Endothelial cell of hepatic sinusoid (primary cell): Measurements from ENCODE around the gene NEURL1B.

ENCODE experiments used
- in situ Hi-C: cut with HindIII; loops from 2 replicates; pipeline ENCODE4 v1.10.0; 2017; ENCODE audit warnings: low sequenced_read_pairs

Gene NEURL1B

DNA sequence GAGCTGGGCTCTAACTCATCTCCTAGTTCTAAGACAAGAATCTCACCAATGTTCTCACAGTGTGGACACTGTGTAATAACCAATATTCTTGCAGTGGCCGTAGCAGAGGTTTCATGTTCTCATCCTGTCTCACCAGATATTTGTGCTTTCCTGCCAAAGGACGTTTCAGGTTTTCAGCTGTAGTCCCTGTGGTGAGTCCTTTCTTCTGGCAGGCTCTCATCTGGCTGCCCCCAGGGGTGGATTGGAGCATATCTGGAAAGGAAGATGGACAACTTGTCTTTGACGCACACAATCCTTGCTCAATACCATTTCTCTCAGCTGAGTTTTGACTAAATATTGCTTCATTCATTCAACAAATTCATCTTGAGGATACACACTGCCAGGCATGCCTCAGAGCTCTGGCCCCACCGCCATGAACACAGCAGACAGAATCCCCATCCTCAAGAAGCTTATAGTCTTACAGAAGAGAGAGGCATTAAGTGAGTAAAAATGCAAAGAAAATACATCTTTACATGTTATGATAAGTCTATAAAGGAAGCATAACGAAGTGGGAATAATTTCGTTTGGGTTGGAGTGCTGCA lies 33.8 kb upstream of the NEURL1B start:
- in situ Hi-C loops, result no loop called here

DNA sequence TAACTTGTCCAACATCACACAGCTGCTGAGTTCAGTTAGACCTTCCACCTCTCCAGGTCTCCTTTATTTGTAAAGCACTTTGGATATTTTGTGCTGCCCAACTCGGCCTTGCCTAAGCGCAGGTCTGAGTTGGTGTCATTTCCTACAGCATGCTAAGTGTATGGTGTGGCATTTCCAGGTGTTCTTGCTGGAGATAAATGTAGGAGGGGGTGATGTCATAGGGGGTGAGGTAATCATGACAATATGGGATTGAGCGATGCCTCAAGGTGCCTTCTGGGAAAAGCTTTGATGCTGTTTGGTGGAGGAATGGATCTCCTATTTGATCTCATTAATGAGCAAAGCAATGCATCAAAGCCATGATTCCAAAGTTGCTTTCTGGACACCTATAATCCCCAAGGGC lies 32.3 kb upstream of the NEURL1B start:
- in situ Hi-C loops, result no loop called here

DNA sequence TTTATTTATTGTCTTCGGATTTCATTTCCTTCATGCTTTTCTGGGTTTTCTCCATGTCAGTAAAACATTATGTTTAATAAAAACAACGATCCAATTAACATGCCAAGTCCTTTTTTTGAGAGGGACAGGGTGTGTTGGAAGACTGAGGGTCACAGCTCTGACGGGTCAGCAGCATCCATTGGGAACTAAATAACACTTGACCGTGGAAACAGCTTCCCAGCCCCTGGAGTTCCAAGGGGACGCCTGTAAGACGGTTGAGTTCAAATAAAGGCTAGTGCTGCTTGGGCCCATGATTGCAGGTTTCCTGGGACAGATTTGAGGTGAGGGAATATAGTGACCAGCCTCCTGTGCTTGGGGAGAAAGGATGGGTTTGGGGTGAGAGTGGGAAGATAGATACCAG lies 30.4 kb upstream of the NEURL1B start:
- in situ Hi-C loops, result loop anchor here (5.0 kb wide), 1 partner anchor 68 kb away; no protein-coding TSS in a partner anchor

DNA sequence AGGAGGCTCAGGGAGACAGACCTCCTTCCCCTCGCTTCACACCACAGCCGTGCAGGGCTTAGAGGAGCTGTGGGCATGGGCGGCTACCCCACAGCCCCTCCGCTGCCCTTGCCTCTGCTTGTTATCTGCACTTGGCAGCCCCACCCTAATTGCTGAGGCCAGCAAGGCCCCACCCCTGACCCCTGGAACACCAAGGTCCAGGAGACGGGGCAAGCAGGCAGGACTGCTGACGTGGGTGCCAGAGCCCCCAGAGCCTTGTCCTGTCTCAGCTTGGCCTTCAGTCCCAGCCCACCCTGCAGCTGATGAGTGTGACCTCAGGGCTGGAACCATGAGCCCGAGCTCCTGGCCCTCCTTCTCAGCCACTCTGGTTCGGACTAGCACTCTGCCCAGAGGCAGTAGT lies 29.1 kb upstream of the NEURL1B start:
- in situ Hi-C loops, result loop anchor here (5.0 kb wide), 1 partner anchor 70 kb away; no protein-coding TSS in a partner anchor

DNA sequence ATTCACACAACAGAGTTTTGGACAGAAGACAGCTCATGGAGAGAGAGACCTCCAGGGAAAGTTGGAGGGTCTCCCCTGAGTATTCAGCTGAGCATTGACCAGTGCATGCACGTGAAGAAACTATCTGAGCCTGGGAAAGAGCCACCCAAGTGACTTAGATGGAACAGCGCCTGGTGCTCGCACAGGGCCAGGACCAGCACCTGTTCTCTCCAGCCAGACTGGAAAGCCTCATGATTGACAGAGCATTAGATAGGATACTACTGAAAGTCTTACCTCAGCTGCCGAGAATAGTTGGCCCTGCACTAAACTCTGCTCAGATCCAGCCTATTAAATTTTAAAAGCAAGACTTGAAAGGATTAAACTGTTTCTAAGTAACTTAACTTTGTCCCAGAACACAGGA lies 28.3 kb upstream of the NEURL1B start:
- in situ Hi-C loops, result loop anchor here (5.0 kb wide), 1 partner anchor 70 kb away; no protein-coding TSS in a partner anchor

DNA sequence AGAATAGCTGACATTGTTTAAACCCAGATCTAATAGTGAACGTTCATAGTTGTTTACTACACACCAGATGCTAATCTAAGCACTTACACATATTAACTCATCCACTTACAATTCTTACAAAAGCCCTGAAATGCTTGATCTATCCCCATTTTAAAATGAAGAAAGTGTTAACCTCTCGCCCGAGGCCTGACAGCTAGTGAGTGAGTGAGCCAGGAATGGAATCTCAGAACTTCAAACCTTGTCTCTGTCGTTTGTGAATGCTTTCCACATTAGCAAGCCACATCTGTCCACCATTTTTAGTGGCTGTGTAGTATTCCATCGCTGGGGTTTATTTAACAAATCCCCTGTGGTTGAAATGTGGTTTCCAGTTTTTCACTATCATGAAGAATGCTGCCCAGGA lies 24.9 kb upstream of the NEURL1B start:
- in situ Hi-C loops, result no loop called here

DNA sequence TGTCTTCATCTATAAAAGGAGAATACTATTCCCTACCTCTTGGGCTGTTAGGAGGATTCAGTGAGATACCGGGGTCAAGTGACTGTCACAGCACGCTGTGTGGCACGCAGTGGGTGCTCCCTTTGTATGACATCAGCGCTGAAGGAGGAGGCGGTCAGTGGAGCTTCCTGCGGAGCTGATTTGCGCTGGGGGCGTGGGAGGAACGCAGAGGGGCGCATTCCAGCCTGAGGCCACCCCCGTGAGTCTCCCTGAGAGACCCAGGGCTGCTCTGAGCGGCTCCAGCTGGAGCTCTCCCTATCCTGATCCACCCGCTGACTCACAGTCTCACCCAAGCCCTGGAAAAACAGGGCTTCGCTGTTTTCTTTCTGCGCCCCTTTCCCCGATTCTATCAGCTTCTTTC lies 24.3 kb upstream of the NEURL1B start:
- in situ Hi-C loops, result no loop called here

DNA sequence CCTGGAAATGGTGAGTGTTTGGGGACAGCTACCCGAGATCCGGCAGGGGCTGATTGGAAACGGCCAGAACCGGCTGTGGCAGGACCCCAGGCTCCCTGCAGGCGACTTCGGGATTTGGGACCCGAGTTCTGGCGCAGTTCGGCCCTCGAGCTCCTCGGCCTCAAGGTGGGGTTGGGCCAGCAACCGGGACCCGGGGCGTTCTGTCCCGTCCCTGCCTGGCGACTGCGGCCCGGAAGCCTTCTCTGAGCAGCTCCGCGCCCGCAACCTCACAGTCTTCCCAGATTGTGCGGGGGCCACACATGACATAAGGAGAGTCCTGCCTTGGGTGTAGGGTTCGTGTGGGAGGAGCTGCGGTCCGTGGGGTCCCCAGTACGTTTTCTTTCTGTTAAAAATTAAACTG lies 23.2 kb upstream of the NEURL1B start:
- in situ Hi-C loops, result no loop called here

DNA sequence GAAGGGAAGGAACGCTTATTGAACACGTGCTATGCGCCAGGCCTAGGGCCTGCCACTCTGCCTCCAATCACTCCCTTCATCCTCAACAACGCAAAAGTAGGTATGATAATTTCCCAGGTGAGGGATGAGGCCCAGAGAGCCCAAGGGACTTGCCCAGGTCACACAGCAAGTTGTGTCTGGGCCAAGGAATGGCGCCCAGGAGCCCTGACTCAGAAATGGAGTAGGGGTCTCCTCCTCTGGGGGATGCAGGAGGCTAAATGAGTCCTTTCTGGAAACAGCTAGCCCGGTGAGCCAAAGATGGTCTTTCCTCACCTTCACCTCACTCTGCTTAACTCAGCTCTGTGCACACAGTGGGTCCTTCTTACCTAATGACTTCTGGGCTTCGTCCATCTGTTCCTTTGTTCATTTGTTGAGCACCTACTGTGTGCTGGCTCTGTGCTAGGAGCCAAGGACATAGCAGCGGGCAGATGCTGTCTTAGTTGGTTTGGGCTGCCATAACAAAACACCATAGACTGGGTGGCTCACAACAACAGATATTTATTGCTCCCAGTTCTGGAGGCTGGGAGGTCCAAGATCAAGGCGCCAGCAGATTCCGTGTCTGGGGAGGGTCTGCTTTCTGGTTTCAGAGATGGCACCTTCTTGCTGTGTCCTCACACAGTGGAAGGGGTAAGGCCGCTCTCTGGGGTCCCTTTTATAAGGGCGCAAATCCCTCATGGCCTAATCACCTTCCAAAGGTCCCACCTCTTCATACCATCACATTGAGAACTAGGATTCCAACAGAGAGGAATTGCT lies 22.3 kb upstream of the NEURL1B start:
- in situ Hi-C loops, result no loop called here

DNA sequence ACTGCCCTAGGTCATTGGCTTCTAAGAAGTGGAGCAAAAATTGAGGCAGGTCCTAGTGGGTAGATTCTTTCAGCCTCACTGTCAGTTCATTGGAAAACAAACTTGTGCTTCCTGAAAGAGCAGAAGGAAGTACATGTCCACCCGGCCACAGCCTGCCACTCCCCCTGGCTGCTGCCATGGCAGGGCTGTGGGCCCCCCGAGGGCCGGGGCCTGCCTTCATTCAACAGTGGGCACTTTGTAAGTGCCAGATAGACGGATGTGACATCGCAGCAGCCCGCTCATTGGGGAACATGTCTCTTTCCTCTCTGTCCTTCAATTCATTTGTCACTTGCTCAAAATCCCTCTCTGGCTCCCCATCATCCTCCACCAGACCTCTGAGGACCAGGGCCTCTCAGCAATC lies 20.6 kb upstream of the NEURL1B start:
- in situ Hi-C loops, result no loop called here

DNA sequence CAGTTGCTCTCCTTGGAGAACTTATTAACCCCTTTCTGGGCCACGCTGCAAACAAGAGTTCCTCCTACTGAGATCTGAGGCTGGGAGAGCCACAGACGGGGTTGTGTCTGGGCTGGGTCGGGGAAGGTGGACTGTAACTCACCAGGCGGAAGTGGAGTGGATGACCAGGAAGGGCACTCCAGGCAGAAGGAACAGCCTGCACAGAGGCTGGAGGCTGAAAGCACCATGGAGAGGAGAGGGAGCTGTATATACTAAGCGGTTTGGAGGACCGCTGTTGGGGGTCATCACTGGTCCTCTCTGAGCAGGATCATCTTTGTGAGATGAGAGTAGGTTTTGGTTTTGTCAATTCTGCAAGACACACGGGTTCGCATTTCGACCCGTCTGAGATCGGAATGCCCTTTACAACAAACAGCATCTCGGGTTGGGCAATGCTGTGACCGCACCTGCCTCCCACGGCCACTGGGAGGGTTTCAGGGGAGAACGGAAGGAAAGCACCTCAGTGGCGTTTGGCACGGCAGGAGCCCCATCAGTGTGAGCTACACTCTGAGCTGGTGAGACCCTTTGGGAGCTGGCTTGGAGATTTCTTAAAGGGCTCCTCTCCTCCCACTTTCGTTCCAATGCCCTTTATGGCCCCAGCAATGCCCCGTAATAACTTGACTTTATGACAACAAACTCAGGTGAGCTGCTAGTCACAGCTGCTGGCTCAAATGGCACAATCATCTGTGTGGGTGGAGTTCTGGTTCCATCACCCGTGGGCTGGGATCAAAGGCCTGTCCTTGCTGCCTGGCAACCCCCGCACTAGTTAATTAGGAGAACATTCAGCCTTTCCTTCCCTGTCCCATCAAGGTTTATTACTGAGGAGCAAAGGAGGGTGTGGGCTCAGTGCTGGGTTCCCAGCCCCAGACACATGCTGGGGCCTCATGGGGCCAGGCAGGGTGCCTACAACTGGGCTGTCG lies 18.7 kb upstream of the NEURL1B start:
- in situ Hi-C loops, result no loop called here

DNA sequence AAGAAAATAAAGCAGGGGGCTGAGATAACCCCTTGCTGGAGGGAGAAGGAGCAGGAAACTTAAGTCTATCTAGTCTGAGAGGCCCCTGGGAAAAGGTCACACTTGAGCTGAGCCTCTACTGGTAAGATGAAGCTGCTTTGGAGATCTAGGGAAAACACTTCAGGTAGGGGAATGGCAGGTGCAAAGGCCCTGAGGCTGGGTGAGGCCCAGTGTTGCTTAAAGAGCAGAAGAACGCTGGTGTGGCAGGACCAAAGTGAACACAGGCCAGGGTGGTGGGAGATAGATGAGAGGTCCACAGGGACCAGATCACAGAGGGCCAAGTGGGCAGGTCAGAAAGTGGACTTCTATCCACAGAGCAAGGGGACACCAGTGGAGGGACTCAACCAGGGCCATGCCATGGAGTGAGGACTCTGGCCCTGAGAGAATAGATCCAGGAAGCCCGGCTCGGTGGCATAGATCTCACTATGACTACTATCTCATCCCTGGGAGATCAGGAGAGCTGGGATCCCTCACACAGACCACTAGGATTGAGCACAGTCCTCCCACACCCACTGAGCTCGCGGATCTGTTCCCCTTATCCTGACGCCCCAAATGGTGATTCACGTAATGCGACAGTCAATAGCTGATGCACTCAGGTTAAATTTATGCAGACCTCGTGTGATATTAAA lies 17.6 kb upstream of the NEURL1B start:
- in situ Hi-C loops, result no loop called here

DNA sequence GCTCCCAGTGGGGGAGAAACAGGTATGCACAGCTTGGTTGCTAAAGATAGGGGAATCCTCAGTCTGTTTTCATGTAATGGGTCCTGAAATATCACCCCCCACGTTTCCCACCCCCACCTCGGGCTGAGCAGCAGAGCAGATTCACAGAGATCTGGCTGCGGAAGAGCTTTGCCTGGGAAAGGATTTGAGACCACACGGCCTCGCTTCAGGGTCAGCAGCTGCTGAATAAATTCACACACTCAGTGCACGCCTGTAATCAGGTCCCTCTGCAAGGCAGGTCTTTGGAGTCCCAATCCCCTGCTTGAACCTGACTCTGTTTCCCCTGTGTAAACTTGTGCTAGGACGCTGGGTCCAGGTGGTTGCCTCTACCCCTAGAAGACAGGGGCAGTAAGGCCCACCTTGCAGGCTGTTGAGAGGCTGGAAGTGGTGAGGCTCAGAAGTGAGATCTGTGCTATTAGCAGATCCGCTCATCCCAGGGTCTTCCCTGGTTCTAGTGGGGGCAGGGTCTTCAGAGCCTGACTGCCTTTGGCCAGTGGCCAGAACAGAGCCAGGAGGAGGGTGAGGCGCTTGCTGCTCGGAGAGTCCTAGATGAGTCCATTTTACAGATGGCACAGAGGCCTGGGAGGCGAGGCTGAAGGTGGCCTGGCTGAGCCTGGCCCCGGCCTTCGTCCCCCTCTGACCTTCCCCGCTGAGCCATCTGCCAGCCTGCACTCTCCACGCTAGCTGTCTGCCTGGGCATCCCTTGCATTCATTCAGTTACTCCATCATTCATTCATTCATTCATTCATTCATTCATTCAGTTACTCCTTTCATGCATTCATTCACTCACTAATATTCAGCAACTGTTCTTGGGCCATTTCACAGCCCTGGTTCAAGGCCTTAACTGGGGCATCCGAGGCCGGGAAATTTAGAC lies 16.7 kb upstream of the NEURL1B start:
- in situ Hi-C loops, result no loop called here

DNA sequence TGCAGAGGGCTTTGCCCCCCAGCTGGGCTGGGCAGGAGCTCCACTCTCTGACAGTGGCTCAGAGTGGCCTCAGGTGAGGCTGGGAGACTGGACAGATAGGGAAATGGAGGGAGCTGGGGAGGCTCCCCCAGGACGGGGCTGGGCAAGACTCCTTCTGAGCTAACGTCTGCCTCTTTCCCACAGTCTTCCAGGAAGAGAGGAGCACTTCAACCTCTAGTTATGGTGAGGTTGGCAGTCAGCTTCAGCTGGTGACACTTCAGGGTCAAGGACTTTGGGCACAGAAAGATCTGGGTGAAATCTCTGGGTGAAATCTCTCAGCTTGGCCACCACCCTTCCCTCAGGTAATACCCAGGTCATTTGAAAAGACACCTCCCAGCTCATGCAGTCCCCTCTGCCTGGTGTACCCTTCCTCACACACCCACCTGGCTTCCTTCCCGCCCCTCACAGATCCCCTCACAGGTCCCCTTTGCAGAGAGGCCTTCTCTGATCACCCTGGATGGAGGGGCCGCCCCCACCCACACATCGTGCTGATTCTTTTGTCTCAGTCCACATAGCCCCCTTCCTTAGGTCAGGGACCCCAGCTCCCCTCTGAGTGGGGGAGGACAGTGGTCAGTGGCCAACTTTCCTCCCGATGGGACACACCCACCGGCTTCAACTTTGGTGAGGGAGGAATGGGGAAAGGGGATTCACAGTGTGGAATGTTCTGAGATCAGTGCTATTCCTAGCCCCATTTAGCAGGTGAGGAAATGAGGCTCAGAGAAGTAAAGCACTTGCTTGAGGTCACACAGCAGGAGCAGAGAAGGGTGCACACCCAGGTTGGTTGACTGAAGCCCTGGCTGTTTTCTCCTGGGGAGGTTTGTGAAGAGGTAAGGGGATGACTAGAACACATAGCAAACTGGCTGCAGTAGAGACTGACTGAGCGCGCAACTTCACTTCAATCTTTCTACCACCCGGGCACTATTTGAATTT lies 15.8 kb upstream of the NEURL1B start:
- in situ Hi-C loops, result no loop called here

DNA sequence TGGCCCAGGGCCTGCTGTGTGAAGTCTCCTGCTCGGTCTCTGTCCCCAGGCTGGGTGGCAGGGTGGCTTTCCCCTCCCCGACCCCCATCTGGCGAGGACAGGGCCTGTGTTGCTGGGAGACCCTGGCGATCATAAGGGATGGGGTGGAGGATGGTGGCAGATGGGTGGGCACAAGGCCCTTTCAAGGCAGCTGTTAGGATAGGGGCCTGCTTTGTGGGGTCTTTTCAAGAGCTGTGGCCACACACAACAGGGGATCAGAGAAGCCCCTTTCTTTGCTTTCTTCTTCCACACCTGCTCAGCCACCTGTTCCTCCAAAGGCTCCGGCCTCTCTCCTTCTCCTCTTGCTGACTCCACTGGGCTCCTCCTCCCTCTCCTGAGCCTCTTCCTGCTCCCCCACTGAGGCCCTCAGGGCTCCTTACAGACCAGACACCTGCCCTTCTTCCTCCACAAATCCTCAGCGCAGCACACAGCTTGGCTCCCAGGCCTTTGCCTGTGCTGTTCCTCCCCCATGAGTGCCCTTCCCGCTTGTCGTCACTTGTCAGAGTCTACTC lies 15.0 kb upstream of the NEURL1B start:
- in situ Hi-C loops, result no loop called here

DNA sequence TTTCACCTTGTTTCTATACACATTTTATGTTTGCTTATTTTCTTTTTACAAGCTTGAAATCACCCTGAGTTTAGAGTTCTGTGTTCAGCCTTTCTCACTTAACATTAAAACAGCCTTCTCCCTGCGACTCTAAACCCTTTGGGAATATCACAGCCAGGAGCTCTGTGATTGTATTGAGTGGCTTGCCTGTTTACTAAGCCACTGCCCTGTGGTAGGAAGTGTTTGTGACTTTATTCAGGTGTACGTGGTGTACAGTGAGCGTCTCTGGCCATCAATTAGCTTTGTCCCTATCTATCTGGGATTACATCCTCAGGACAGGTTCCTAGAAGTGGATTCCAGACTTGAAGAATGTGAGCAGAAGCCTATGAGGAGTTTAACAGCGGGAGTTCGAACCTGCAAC lies 11.0 kb upstream of the NEURL1B start:
- in situ Hi-C loops, result no loop called here

DNA sequence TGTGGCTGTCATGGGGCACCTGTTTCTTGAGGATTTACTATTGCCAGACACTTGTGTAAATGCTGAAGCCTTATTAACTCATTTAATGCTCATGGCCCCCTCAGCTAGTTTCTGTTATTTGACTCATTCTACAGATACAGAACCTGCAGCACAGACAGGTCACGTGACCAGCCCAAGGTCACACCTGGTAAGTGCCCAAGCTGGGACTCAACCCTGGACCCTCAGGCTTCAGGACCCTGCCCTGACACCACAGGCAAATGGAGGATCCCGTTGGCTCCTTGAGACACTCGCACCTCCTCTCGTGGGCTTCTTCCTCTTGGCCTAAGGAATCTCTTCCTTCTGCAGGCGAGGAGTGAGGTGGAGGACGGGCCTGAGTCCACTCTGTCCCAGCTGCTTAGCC lies 10.6 kb upstream of the NEURL1B start:
- in situ Hi-C loops, result no loop called here

DNA sequence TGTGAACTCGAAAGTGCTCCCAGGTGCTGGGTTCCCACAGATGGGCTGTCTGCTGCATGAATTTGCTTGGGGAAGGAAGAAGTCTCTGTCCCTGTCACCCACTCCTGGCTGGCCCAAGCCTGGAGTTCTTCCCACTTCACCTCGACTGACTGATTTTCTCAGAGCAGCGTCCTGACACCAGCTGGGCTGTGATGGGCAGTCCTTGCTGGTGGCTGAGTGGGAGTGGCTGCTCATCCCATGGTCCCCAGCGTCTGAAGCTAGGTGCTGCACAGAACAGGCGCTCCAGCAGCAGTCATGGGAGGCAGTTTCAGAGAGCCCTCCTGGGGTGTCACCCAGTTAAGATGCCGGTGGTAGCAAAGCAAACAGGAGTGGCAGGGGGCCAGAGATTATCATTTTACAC lies 10.1 kb upstream of the NEURL1B start:
- in situ Hi-C loops, result no loop called here
